ENCODE data around the gene GPR155. TPM values are rescaled to one million over a fixed set of nuclear protein-coding genes. Genes with fewer than 3 reads are reported as not detected.

GPR155 gene
- total and polyA plus RNA-seq, 2 of the 4 experiments (the other 2 are of a cell fraction): 2.3 to 3.4 TPM

- POLR2A ChIA-PET (ENCODE audit: unreplicated experiment): no interaction called here
- DNase-seq (peak; percentile 21), ATAC-seq (ENCODE audit: low read depth) (no peak)
- Histone ChIP-seq H4K91ac (ENCODE audit: insufficient read depth, low read depth, low read length) (no peak overlapping the region), H3K23ac (ENCODE audit: low read depth, low read length) (no peak overlapping the region), H3K4me3 (ENCODE audit: insufficient read depth, low read depth, low read length) (no peak overlapping the region), H3K36me3 (ENCODE audit: control insufficient read depth, insufficient read depth, low read length) (no peaks in the 10 kb centered on the region), H3K27ac (ENCODE audit: insufficient read depth, low read length) (no peak overlapping the region), H3K27me3 (ENCODE audit: control insufficient read depth, insufficient read depth, low read length) (no peaks in the 10 kb centered on the region), H2BK20ac (ENCODE audit: low read depth, low read length) (no peak overlapping the region), H2AFZ (replicated peaks; ENCODE audit: low read length, poor library complexity) (no peak overlapping the region), H3K79me1 (ENCODE audit: low read depth in 1 of 2, low read length in 2 of 2) (no peaks in the 10 kb centered on the region), H4K8ac (ENCODE audit: low read depth in 2 of 2, low read length in 2 of 2) (no peak overlapping the region), H2BK15ac (ENCODE audit: low read depth, low read length) (no peak overlapping the region), H3K4me1 (ENCODE audit: control insufficient read depth, insufficient read depth, low read length) (0 out of 2 replicates have a peak, but pooled peaks cover 3% of the 10 kb centered on the region), H2AK9ac (replicated peaks; ENCODE audit: low read depth, low read length, poor library complexity) (no peak overlapping the region), H2BK120ac (ENCODE audit: low read depth, low read length) (no peak overlapping the region), H3K4ac (ENCODE audit: low read depth, low read length) (no peak overlapping the region), H3K9me1 (ENCODE audit: insufficient read depth, low read length) (0 out of 2 replicates have a peak, but pooled peaks cover 2% of the 10 kb centered on the region), H3K4me2 (ENCODE audit: low read depth, low read length) (no peak overlapping the region), H2AK5ac (ENCODE audit: low read depth, low read length) (no peak overlapping the region), H3K18ac (ENCODE audit: low read depth, low read length) (no peak overlapping the region), H3K14ac (replicated peaks; ENCODE audit: low read depth, low read length) (no peak overlapping the region), H2BK5ac (ENCODE audit: low read depth, low read length, poor library complexity, severe bottlenecking) (no peak overlapping the region), H3K9ac (ENCODE audit: low read depth, low read length) (no peak overlapping the region), H4K5ac (ENCODE audit: low read depth, low read length) (no peak overlapping the region), H4K20me1 (ENCODE audit: insufficient read depth, low read length) (no peaks in the 10 kb centered on the region), H3K9me3 (ENCODE audit: control insufficient read depth, insufficient read depth, low read length) (no peaks in the 10 kb centered on the region), H3K56ac (ENCODE audit: extremely low read depth, insufficient read depth, low read length) (no peak overlapping the region)
- intact Hi-C loops (cut with micrococcal nuclease) (no loop called here), in situ Hi-C loops (cut with MboI; ENCODE audit: low sequenced_read_pairs) (no loop called here), dilution Hi-C loops (cut with HindIII; ENCODE audit: low sequenced_read_pairs, unreplicated experiment) (no loop called here)
- CTCF ChIA-PET: interaction anchor here (0.9 kb wide), 1 partner anchor 14 kb away, joined by 4 read pairs; no protein-coding TSS in a partner anchor
- BruUV-seq (replicated peaks): no TSS peak
- TF ChIP-seq FOS (IDR thresholded peaks at IDR 0.05; ENCODE audit: low read depth, low read length) (no peak), MAFK (IDR thresholded peaks at IDR 0.05; ENCODE audit: low read depth, low read length) (no peak), RFX5 (IDR thresholded peaks at IDR 0.05; ENCODE audit: low read depth, low read length) (no peak), USF2 (IDR thresholded peaks at IDR 0.05; ENCODE audit: low read depth, low read length) (no peak), POLR2A (IDR thresholded peaks at IDR 0.05; ENCODE audit: low read depth, low read length) (no peak), MAZ (IDR thresholded peaks at IDR 0.05; ENCODE audit: borderline replicate concordance, low read depth, low read length) (no peak), NFE2L2 (IDR thresholded peaks at IDR 0.05; ENCODE audit: low read depth, low read length) (no peak), BHLHE40 (IDR thresholded peaks at IDR 0.05; ENCODE audit: low read depth, low read length) (no peak), MXI1 (IDR thresholded peaks at IDR 0.05; ENCODE audit: borderline replicate concordance, low read depth, low read length) (no peak), CHD1 (IDR thresholded peaks at IDR 0.05; ENCODE audit: low read depth, low read length) (no peak), CEBPB (IDR thresholded peaks at IDR 0.05; ENCODE audit: low read depth, low read length) (no peak), RAD21 (IDR thresholded peaks at IDR 0.05; ENCODE audit: low read length) (no peak), SMC3 (IDR thresholded peaks at IDR 0.05; ENCODE audit: low read depth, low read length) (no peak), RCOR1 (IDR thresholded peaks at IDR 0.05; ENCODE audit: insufficient replicate concordance, low read length) (no peak), ELK1 (IDR thresholded peaks at IDR 0.05; ENCODE audit: borderline replicate concordance, low read depth, low read length) (no peak), CTCF (conservative IDR thresholded peaks at IDR 0.05; ENCODE audit: low read depth, low read length) (no peak)
- WGBS, 2 experiments (ENCODE audit: extremely low coverage in 2 of 2, insufficient read length in 1 of 2): no CpG with 5 or more reads among the region's 4 CpGs
Measured at GRCh38 chr2:174446531-174446930, 40.3 kb downstream of the GPR155 start.

Measured in IMR-90 (cell line).